Regular cardiac myocyte (primary cell): Measurements from ENCODE around the gene CT47A7. TPM values are rescaled to one million over a fixed set of nuclear protein-coding genes. Genes with fewer than 3 reads are reported as not detected.

Experiments used
- total RNA-seq: library from RNA; depleted of rRNA; stranded (reverse); fragments of >200 nt; gene quantifications from 2 replicates; pipeline ENCODE4 v1.2.3, GENCODE V29; 2014

CT47A7 gene
- not detected in 2 replicates for total RNA-seq

GRCh38 chrX:120956500-120956899, at the start of gene CT47A7:
Gene CT47A7 (minus strand): TSS chrX:120956600. CDS start chrX:120956345, 255 bp downstream.

DNA sequence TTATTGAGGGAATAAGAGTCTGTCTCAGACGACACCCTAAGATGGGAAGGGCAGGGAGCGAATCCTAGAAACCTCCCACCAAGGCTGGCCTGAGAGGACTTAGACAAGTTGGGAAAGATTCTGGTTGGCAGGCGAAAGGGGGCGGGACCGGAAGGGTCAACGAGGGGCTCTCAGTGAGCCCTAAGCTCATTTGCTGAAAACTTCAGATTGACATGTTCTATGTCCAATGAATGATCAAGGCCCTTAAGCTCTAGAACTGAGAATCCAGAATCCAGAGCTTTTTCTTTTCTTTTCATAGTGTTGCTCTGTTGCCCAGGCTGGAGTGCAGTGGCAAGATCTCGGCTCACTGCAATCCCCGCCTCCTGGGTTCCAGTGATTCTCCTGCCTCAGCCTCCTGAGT, 29.3 kb upstream of the CT47A7 start, which contains the start of gene CT47A1:
Gene CT47A1 (minus strand): TSS at position 101 of the 400 bp plus-strand sequence. CDS start 231 bp downstream, outside the sequence.

Other genes with a start within 250 kb of the CT47A7 start
- not detected in 2 replicates for gene CT47B1, start 80.7 kb downstream of the CT47A7 start, total RNA-seq
- not detected in 2 replicates for gene CT47A11, start 19.4 kb downstream of the CT47A7 start, total RNA-seq
- not detected in 2 replicates for gene CT47A10, start 14.6 kb downstream of the CT47A7 start, total RNA-seq
- gene CT47A9, start 9.7 kb downstream of the CT47A7 start, total RNA-seq: not detected in 2 replicates
- not detected in 2 replicates for gene CT47A8, start 4.9 kb downstream of the CT47A7 start, total RNA-seq
- gene CT47A6, start 4.9 kb upstream of the CT47A7 start, total RNA-seq: not detected in 2 replicates
- not detected in 2 replicates for gene CT47A5, start 9.7 kb upstream of the CT47A7 start, total RNA-seq
- not detected in 2 replicates for gene CT47A4, start 14.6 kb upstream of the CT47A7 start, total RNA-seq
- gene CT47A3, start 19.5 kb upstream of the CT47A7 start, total RNA-seq: not detected in 2 replicates
- gene CT47A2, start 24.3 kb upstream of the CT47A7 start, total RNA-seq: not detected in 2 replicates
- gene CT47A1, start 29.2 kb upstream of the CT47A7 start, total RNA-seq: not detected in 2 replicates
- 1.1 and 1.2 TPM in 2 replicates for gene GLUD2, start 91.0 kb upstream of the CT47A7 start, total RNA-seq